ENCODE results near the gene ARHGEF37. TPM values are rescaled to one million over a fixed set of nuclear protein-coding genes. Genes with fewer than 3 reads are reported as not detected.
"Not testable (repeated sequence)": the region's sequence is repeated elsewhere in the genome, so short reads cannot be mapped to it uniquely, and the experiment has no call there.

ARHGEF37 gene
- total RNA-seq, 1 experiment from 2014 or later = 16.1 TPM

GRCh38 chr5:149646564-149646963 is 65.3 kb downstream of the ARHGEF37 start:
- intact Hi-C loops (cut with micrococcal nuclease; ENCODE audit: unreplicated experiment) = no loop called here
- CTCF ChIA-PET = interaction anchor here (0.5 to 1.1 kb wide), 2 partner anchors 182 to 1446 kb away, joined by 3 read pairs; no protein-coding TSS in a partner anchor

GRCh38 chr5:149647334-149647733 is 66.0 kb downstream of the ARHGEF37 start:
- no peak overlapping the region for H3K27ac Mint-ChIP-seq (ENCODE audit: unreplicated experiment)
- H3K36me3 Mint-ChIP-seq (ENCODE audit: insufficient read depth, unreplicated experiment) = peaks cover 10% of the 10 kb centered on the region
- H3K27me3 Mint-ChIP-seq (ENCODE audit: unreplicated experiment) = peaks cover 19% of the 10 kb centered on the region
- H3K4me3 Mint-ChIP-seq (ENCODE audit: low read depth, unreplicated experiment) = no peak overlapping the region
- H3K4me1 Mint-ChIP-seq (ENCODE audit: low read depth, unreplicated experiment) = peaks cover 6% of the 10 kb centered on the region
- CTCF ChIA-PET = interaction anchor here (0.5 kb wide), 1 partner anchor 1445 kb away, joined by 3 read pairs; no protein-coding TSS in a partner anchor
- BruUV-seq (replicated peaks) = no TSS peak
- TF ChIP-seq CTCF (IDR thresholded peaks at IDR 0.05; ENCODE audit: unreplicated experiment) = no peak
- DNase-seq = no peak
- intact Hi-C loops (cut with micrococcal nuclease; ENCODE audit: unreplicated experiment) = no loop called here
- H3K9me3 Mint-ChIP-seq (ENCODE audit: low read depth, unreplicated experiment) = no peaks in the 10 kb centered on the region

More at GRCh38 chr5:149646564-149646963, 65.3 kb downstream of the ARHGEF37 start:
- Mint-ChIP-seq H3K4me3 (ENCODE audit: low read depth, unreplicated experiment) (no peak overlapping the region), H3K9me3 (ENCODE audit: low read depth, unreplicated experiment) (no peaks in the 10 kb centered on the region), H3K4me1 (ENCODE audit: low read depth, unreplicated experiment) (peaks cover 6% of the 10 kb centered on the region), H3K27me3 (ENCODE audit: unreplicated experiment) (peaks cover 11% of the 10 kb centered on the region), H3K27ac (ENCODE audit: unreplicated experiment) (no peak overlapping the region), H3K36me3 (ENCODE audit: insufficient read depth, unreplicated experiment) (peaks cover 7% of the 10 kb centered on the region)
- no peak for TF ChIP-seq CTCF (IDR thresholded peaks at IDR 0.05; ENCODE audit: unreplicated experiment)
- DNase-seq = no peak
- no TSS peak for BruUV-seq (replicated peaks)

GRCh38 chr5:149648464-149649393 is 67.4 kb downstream of the ARHGEF37 start:
- H3K9me3 Mint-ChIP-seq (ENCODE audit: low read depth, unreplicated experiment); H3K4me3 Mint-ChIP-seq (ENCODE audit: low read depth, unreplicated experiment); H3K27ac Mint-ChIP-seq (ENCODE audit: unreplicated experiment); DNase-seq; BruUV-seq (replicated peaks); H3K4me1 Mint-ChIP-seq (ENCODE audit: low read depth, unreplicated experiment); intact Hi-C loops (cut with micrococcal nuclease; ENCODE audit: unreplicated experiment): not testable (repeated sequence)
- CTCF ChIA-PET = interaction anchor here (1.2 kb wide), 1 partner anchor 46 kb away, joined by 3 read pairs; no protein-coding TSS in a partner anchor
- peaks cover 21% of the 10 kb centered on the region for H3K27me3 Mint-ChIP-seq (ENCODE audit: unreplicated experiment)
- H3K36me3 Mint-ChIP-seq (ENCODE audit: insufficient read depth, unreplicated experiment) = peaks cover 10% of the 10 kb centered on the region

GRCh38 chr5:149649730-149650129 is 68.4 kb downstream of the ARHGEF37 start:
- H3K4me3 Mint-ChIP-seq (ENCODE audit: low read depth, unreplicated experiment); H3K9me3 Mint-ChIP-seq (ENCODE audit: low read depth, unreplicated experiment); BruUV-seq (replicated peaks); H3K27ac Mint-ChIP-seq (ENCODE audit: unreplicated experiment); H3K4me1 Mint-ChIP-seq (ENCODE audit: low read depth, unreplicated experiment); DNase-seq; intact Hi-C loops (cut with micrococcal nuclease; ENCODE audit: unreplicated experiment): not testable (repeated sequence)
- CTCF ChIA-PET = interaction anchor here (1.2 kb wide), 1 partner anchor 45 kb away, joined by 3 read pairs; no protein-coding TSS in a partner anchor
- H3K36me3 Mint-ChIP-seq (ENCODE audit: insufficient read depth, unreplicated experiment) = peaks cover 10% of the 10 kb centered on the region
- peaks cover 28% of the 10 kb centered on the region for H3K27me3 Mint-ChIP-seq (ENCODE audit: unreplicated experiment)

- Mint-ChIP-seq H3K36me3 (ENCODE audit: insufficient read depth, unreplicated experiment) (peaks cover 10% of the 10 kb centered on the region), H3K4me3 (ENCODE audit: low read depth, unreplicated experiment) (no peak overlapping the region), H3K9me3 (ENCODE audit: low read depth, unreplicated experiment) (no peaks in the 10 kb centered on the region), H3K27me3 (ENCODE audit: unreplicated experiment) (peaks cover 29% of the 10 kb centered on the region), H3K4me1 (ENCODE audit: low read depth, unreplicated experiment) (no peaks in the 10 kb centered on the region), H3K27ac (ENCODE audit: unreplicated experiment) (peak overlapping the region; percentile 8)
- no TSS peak for BruUV-seq (replicated peaks)
- no peak for TF ChIP-seq CTCF (IDR thresholded peaks at IDR 0.05; ENCODE audit: unreplicated experiment)
- CTCF ChIA-PET = no interaction called here
- intact Hi-C loops (cut with micrococcal nuclease; ENCODE audit: unreplicated experiment) = no loop called here
- DNase-seq = no peak
Measured at GRCh38 chr5:149651686-149652085, 70.4 kb downstream of the ARHGEF37 start.

All from Calu3 (cell line).